CD4-positive, alpha-beta T cell (primary cell): ENCODE results near the gene FAM222A. TPM values are rescaled to one million over a fixed set of nuclear protein-coding genes. Genes with fewer than 3 reads are reported as not detected.

Experiments
- ATAC-seq: fragments of 200-7000 bp; cut with Tn5 transposase; one replicate; pipeline ENCODE4 v1.10.0; 2022; ENCODE audit warnings: mild to moderate bottlenecking; ENCODE audit not compliant: poor library complexity
- CTCF ChIA-PET: fragments of 350-600 bp; sonication (Branson Sonifier 250); formaldehyde crosslinking; loops from one replicate; lab custom pipeline; 2021; ENCODE audit warnings: antibody characterized with exemption, inconsistent platforms; lab: Charles Lee
- POLR2A ChIA-PET: fragments of 350-600 bp; sonication (Branson Sonifier 250); formaldehyde crosslinking; loops from one replicate; lab custom pipeline; 2021; ENCODE audit warnings: antibody characterized with exemption, inconsistent platforms; lab: Charles Lee
- DNase-seq, 14 experiments: peaks; one replicate each; pipeline ENCODE4 v3.0.0-alpha.2; 2013 to 2020; ENCODE audit warnings: mixed read lengths in 2 of 14
- H3K27ac ChIP-seq, 2 donors: one replicate each; pipeline versions ENCODE4 v1.5.1 to v1.7.0; 2013; ENCODE audit warnings: low read length in 2 of 2, low read depth in 1 of 2, mild to moderate bottlenecking in 1 of 2
- H3K27me3 ChIP-seq, 2 experiments: 1 replicate in 1 of 2; 2 replicates in 1 of 2; pipeline versions ENCODE4 v1.6.1 to v1.7.0; 2013; ENCODE audit warnings: low read length in 2 of 2, control low read depth in 1 of 2, mild to moderate bottlenecking in 1 of 2, moderate library complexity in 1 of 2; ENCODE audit not compliant: insufficient read depth in 2 of 2, control insufficient read depth in 1 of 2
- H3K36me3 ChIP-seq: one replicate; pipeline ENCODE4 v1.6.1; 2013; ENCODE audit warnings: low read length, control low read depth; ENCODE audit not compliant: insufficient read depth
- H3K4me1 ChIP-seq: one replicate; pipeline ENCODE4 v1.6.1; 2013; ENCODE audit warnings: low read length, control low read depth; ENCODE audit not compliant: insufficient read depth
- H3K4me3 ChIP-seq: one replicate; pipeline ENCODE4 v1.5.1; 2013; ENCODE audit warnings: mild to moderate bottlenecking, low read length, moderate library complexity
- H3K9me3 ChIP-seq, 2 experiments: 1 replicate in 1 of 2; 2 replicates in 1 of 2; pipeline versions ENCODE4 v1.6.1 to v1.7.0; 2013; ENCODE audit warnings: low read length in 2 of 2, mild to moderate bottlenecking in 2 of 2, control low read depth in 1 of 2, moderate library complexity in 1 of 2; ENCODE audit not compliant: control insufficient read depth in 1 of 2, insufficient read depth in 1 of 2
- H3K27ac Mint-ChIP-seq: one replicate; pipeline ENCODE4 v1.8.0; 2020; ENCODE audit warnings: mixed read lengths
- H3K27me3 Mint-ChIP-seq: one replicate; pipeline ENCODE4 v1.8.0; 2021; ENCODE audit warnings: mixed read lengths
- H3K36me3 Mint-ChIP-seq: one replicate; pipeline ENCODE4 v1.8.0; 2021; ENCODE audit warnings: low read depth, mixed read lengths
- H3K4me1 Mint-ChIP-seq: one replicate; pipeline ENCODE4 v1.8.0; 2021; ENCODE audit warnings: low read depth, mixed read lengths
- H3K4me3 Mint-ChIP-seq: one replicate; pipeline ENCODE4 v1.8.0; 2020; ENCODE audit warnings: mild to moderate bottlenecking, mixed read lengths
- H3K9me3 Mint-ChIP-seq: one replicate; pipeline ENCODE4 v1.8.0; 2020; ENCODE audit warnings: mixed read lengths
- CTCF ChIP-seq: fragments of 200-600 bp; IDR thresholded peaks from one replicate; pipeline ENCODE4 v1.8.0; 2022; ENCODE audit warnings: antibody characterized with exemption, mild to moderate bottlenecking
- intact Hi-C, 2 experiments: fragments of 100-400 bp; cut with DNase I in 1 of 2; cut with micrococcal nuclease in 1 of 2; formaldehyde crosslinking; loops; one replicate each; pipeline versions ENCODE4 v1.15.1 to v1.9.0; 2023 to 2025; cut with DNase I, micrococcal nuclease
- total RNA-seq, 174 experiments: library from RNA in 2 of 174; stranded (reverse) in 2 of 174; gene quantifications; one replicate each; pipeline ENCODE4 v1.2.3 and lab custom pipeline; 2021 to 2026

FAM222A gene
- total RNA-seq, 2 experiments from 2014 or later = 1.1 to 1.7 TPM

GRCh38 chr12:109701064-109701463, 12.6 kb upstream of the FAM222A start:
- Mint-ChIP-seq H3K27me3 (peaks cover 18% of the 10 kb centered on the region), H3K27ac (no peak overlapping the region), H3K4me3 (no peak overlapping the region), H3K36me3 (no peaks in the 10 kb centered on the region), H3K4me1 (no peaks in the 10 kb centered on the region), H3K9me3 (no peaks in the 10 kb centered on the region)
- intact Hi-C loops = no loop called here
- Histone ChIP-seq H3K4me1 (no peaks in the 10 kb centered on the region), H3K27ac (no peak overlapping the region), H3K4me3 (no peak overlapping the region), H3K36me3 (no peaks in the 10 kb centered on the region), H3K27me3 (peaks cover 6 to 7% of the 10 kb centered on the region in 2 experiments), H3K9me3 (no peaks in the 10 kb centered on the region)
- ATAC-seq = no peak
- DNase-seq = no peak
- POLR2A ChIA-PET = no interaction called here
- no peak for TF ChIP-seq CTCF
- CTCF ChIA-PET = no interaction called here

GRCh38 chr12:109702111-109702841, 11.3 kb upstream of the FAM222A start:
- H3K4me3 Mint-ChIP-seq = no peak overlapping the region
- Histone ChIP-seq H3K27me3 (peaks cover 6 to 14% of the 10 kb centered on the region in 2 experiments), H3K4me3 (no peak overlapping the region), H3K27ac (no peak overlapping the region), H3K9me3 (no peaks in the 10 kb centered on the region), H3K4me1 (no peaks in the 10 kb centered on the region), H3K36me3 (no peaks in the 10 kb centered on the region)
- H3K27ac Mint-ChIP-seq = no peak overlapping the region
- H3K9me3 Mint-ChIP-seq = no peaks in the 10 kb centered on the region
- CTCF ChIA-PET = no interaction called here
- POLR2A ChIA-PET = no interaction called here
- H3K36me3 Mint-ChIP-seq = no peaks in the 10 kb centered on the region
- no peak for DNase-seq
- TF ChIP-seq CTCF = no peak
- H3K4me1 Mint-ChIP-seq = no peaks in the 10 kb centered on the region
- intact Hi-C loops = no loop called here
- peaks cover 23% of the 10 kb centered on the region for H3K27me3 Mint-ChIP-seq
- no peak for ATAC-seq

DNA sequence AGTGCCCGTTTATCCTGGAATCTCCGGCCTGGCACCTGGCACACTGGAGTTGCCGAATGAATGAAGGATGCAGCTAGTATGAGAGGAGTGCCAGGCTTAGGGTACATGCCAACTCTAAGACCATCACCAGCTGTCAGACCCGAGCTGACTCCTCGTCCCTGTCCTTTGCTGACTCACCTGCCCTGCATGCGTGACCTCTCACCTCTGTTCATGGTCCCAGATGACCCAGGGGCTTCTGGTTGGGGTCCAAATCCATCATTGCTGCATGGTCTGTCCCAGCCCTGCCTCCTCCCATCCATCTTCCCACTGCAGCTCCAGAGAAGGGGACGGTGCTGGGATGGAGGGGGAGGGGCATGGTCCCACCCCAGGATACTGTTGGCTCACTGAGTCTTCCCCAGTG, 9.9 kb upstream of the FAM222A start:
- no peak for TF ChIP-seq CTCF
- H3K4me3 Mint-ChIP-seq = no peak overlapping the region
- ChIA-PET CTCF (no interaction called here), POLR2A (no interaction called here)
- H3K9me3 Mint-ChIP-seq = no peaks in the 10 kb centered on the region
- no peak for DNase-seq
- intact Hi-C loops = no loop called here
- no peaks in the 10 kb centered on the region for H3K9me3 ChIP-seq
- H3K27me3 Mint-ChIP-seq = peaks cover 31% of the 10 kb centered on the region
- no peaks in the 10 kb centered on the region for H3K36me3 Mint-ChIP-seq
- H3K36me3 ChIP-seq = no peaks in the 10 kb centered on the region
- no peak for ATAC-seq
- H3K27ac ChIP-seq = no peak overlapping the region
- H3K27ac Mint-ChIP-seq = no peak overlapping the region
- H3K27me3 ChIP-seq = peaks cover 11 to 14% of the 10 kb centered on the region in 2 experiments
- H3K4me1 Mint-ChIP-seq = no peaks in the 10 kb centered on the region
- no peaks in the 10 kb centered on the region for H3K4me1 ChIP-seq
- no peak overlapping the region for H3K4me3 ChIP-seq
